OCI-LY3 (cell line): ENCODE results near the gene ALDH1A1.
"Not testable (repeated sequence)": the region's sequence is repeated elsewhere in the genome, so short reads cannot be mapped to it uniquely, and the experiment has no call there.

Experiments
- H2AFZ ChIP-seq: fragments of 200-600, 300-600 bp; shearing (Covaris generic); 2 replicates; pipeline ENCODE4 v1.6.0; 2014; ENCODE audit warnings: antibody characterized with exemption, low read depth, low read length
- H3K27ac ChIP-seq: fragments of 200-600, 300-600 bp; sonication (generic); 2 replicates; pipeline ENCODE4 v1.5.1; 2014; ENCODE audit warnings: mild to moderate bottlenecking, low read length, moderate library complexity, mixed read lengths
- H3K27me3 ChIP-seq: fragments of 200-600, 300-600 bp; sonication (generic); 2 replicates; pipeline ENCODE4 v1.6.1; 2014; ENCODE audit warnings: low read depth, low read length, mixed read lengths
- H3K36me3 ChIP-seq: fragments of 200-600, 300-600 bp; sonication (generic); replicated peaks from 2 replicates; pipeline ENCODE3; 2014; ENCODE audit warnings: low read depth, low read length, mixed read lengths
- H3K4me1 ChIP-seq: fragments of 300-600, 200-600 bp; sonication (generic); 2 replicates; pipeline ENCODE4 v1.6.1; 2014; ENCODE audit warnings: low read length, mixed read lengths
- H3K4me2 ChIP-seq: fragments of 200-600, 300-600 bp; sonication (generic); 2 replicates; pipeline ENCODE4 v1.6.1; 2014; ENCODE audit warnings: low read length, mixed read lengths
- H3K4me3 ChIP-seq: fragments of 300-600, 200-600 bp; sonication (generic); 2 replicates; pipeline ENCODE4 v1.5.1; 2014; ENCODE audit warnings: antibody characterized with exemption, mild to moderate bottlenecking, low read length, moderate library complexity
- H3K79me2 ChIP-seq: fragments of 300-600, 200-600 bp; shearing (Covaris generic); 2 replicates; pipeline ENCODE4 v1.6.1; 2014; ENCODE audit warnings: mild to moderate bottlenecking, low read length, mixed read lengths
- H3K9ac ChIP-seq: fragments of 300-600, 200-600 bp; shearing (Covaris generic); 2 replicates; pipeline ENCODE4 v1.6.0; 2014; ENCODE audit warnings: mild to moderate bottlenecking, low read length, moderate library complexity
- H3K9me3 ChIP-seq: fragments of 200-600, 300-600 bp; shearing (Covaris generic); 2 replicates; pipeline ENCODE4 v1.6.1; 2014; ENCODE audit warnings: low read length, mixed read lengths; ENCODE audit not compliant: insufficient read depth
- H4K20me1 ChIP-seq: fragments of 200-600, 300-600 bp; sonication (generic); 2 replicates; pipeline ENCODE4 v1.6.1; 2016; ENCODE audit warnings: low read length, mixed read lengths; ENCODE audit not compliant: insufficient read depth
- EZH2phosphoT487 ChIP-seq: fragments of 200-600 bp; shearing (Covaris generic); IDR thresholded peaks from 2 replicates; pipeline ENCODE4 v1.6.1; 2018; ENCODE audit warnings: antibody characterized with exemption, mixed run types, low read depth
- TF ChIP-seq, protein P1 (sequence below): fragments of 200-600, 300-600 bp; sonication (generic); IDR thresholded peaks from 2 replicates; pipeline ENCODE4 v1.5.1; 2014; ENCODE audit warnings: antibody characterized with exemption, low read length, low read depth

ALDH1A1 gene

GRCh38 chr9:72943844-72944462, 8.9 kb downstream of the ALDH1A1 start:
- no peak overlapping the region for H3K27ac ChIP-seq
- no peak overlapping the region for H3K9ac ChIP-seq
- no peaks in the 10 kb centered on the region for H3K79me2 ChIP-seq
- no peak overlapping the region for H2AFZ ChIP-seq
- no peaks in the 10 kb centered on the region for H3K36me3 ChIP-seq
- no peaks in the 10 kb centered on the region; the same call in 1 of the 2 replicates for H3K4me1 ChIP-seq
- no peaks in the 10 kb centered on the region for H4K20me1 ChIP-seq
- no peak overlapping the region for H3K4me3 ChIP-seq
- H3K27me3 ChIP-seq = peaks cover 41% of the 10 kb centered on the region
- no peaks in the 10 kb centered on the region for H3K9me3 ChIP-seq
- no peak overlapping the region for H3K4me2 ChIP-seq
- TF ChIP-seq EZH2phosphoT487 = no peak
- TF ChIP-seq, protein P1, sequence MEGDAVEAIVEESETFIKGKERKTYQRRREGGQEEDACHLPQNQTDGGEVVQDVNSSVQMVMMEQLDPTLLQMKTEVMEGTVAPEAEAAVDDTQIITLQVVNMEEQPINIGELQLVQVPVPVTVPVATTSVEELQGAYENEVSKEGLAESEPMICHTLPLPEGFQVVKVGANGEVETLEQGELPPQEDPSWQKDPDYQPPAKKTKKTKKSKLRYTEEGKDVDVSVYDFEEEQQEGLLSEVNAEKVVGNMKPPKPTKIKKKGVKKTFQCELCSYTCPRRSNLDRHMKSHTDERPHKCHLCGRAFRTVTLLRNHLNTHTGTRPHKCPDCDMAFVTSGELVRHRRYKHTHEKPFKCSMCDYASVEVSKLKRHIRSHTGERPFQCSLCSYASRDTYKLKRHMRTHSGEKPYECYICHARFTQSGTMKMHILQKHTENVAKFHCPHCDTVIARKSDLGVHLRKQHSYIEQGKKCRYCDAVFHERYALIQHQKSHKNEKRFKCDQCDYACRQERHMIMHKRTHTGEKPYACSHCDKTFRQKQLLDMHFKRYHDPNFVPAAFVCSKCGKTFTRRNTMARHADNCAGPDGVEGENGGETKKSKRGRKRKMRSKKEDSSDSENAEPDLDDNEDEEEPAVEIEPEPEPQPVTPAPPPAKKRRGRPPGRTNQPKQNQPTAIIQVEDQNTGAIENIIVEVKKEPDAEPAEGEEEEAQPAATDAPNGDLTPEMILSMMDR = no peak

GRCh38 chr9:72942451-72942850, 10.4 kb downstream of the ALDH1A1 start:
- TF ChIP-seq, protein P1 = no peak
- Histone ChIP-seq H3K36me3 (no peaks in the 10 kb centered on the region), H3K4me2 (no peak overlapping the region), H3K4me1 (no peaks in the 10 kb centered on the region; the same call in 1 of the 2 replicates), H4K20me1 (no peaks in the 10 kb centered on the region), H3K4me3 (no peak overlapping the region), H2AFZ (no peak overlapping the region), H3K79me2 (no peaks in the 10 kb centered on the region), H3K9me3 (no peaks in the 10 kb centered on the region), H3K9ac (no peak overlapping the region), H3K27ac (no peak overlapping the region), H3K27me3 (peaks cover 31% of the 10 kb centered on the region)

GRCh38 chr9:72939581-72939980, 13.3 kb downstream of the ALDH1A1 start:
- H3K27ac ChIP-seq, H3K9me3 ChIP-seq, H3K4me3 ChIP-seq, H3K4me2 ChIP-seq, H3K36me3 ChIP-seq, H3K4me1 ChIP-seq, H2AFZ ChIP-seq, H3K9ac ChIP-seq, H4K20me1 ChIP-seq, H3K79me2 ChIP-seq: not testable (repeated sequence)
- peaks cover 25% of the 10 kb centered on the region for H3K27me3 ChIP-seq

GRCh38 chr9:72937545-72937944, 15.3 kb downstream of the ALDH1A1 start:
- Histone ChIP-seq H3K36me3 (no peaks in the 10 kb centered on the region), H3K4me1 (no peaks in the 10 kb centered on the region), H3K27ac (no peak overlapping the region), H3K4me3 (no peak overlapping the region), H2AFZ (no peak overlapping the region), H4K20me1 (no peaks in the 10 kb centered on the region), H3K79me2 (no peaks in the 10 kb centered on the region), H3K9me3 (no peaks in the 10 kb centered on the region), H3K9ac (no peak overlapping the region), H3K27me3 (peaks cover 24% of the 10 kb centered on the region), H3K4me2 (no peak overlapping the region)
- no peak for TF ChIP-seq EZH2phosphoT487
- TF ChIP-seq, protein P1 = no peak
